T-cell (primary cell): ENCODE data around the gene IL1RAPL2. TPM values are rescaled to one million over a fixed set of nuclear protein-coding genes. Genes with fewer than 3 reads are reported as not detected.
"Not testable (repeated sequence)": the region's sequence is repeated elsewhere in the genome, so short reads cannot be mapped to it uniquely, and the experiment has no call there.

ENCODE experiments used
- ATAC-seq, 4 experiments: fragments of 200-7000 bp in 3 of 4; fragments of 150-1000 bp in 1 of 4; cut with Tn5 transposase; replicated peaks in 1 of 4; 1 replicate in 3 of 4; 2 replicates in 1 of 4; pipeline ENCODE4 v1.10.0; 2021; ENCODE audit warnings: moderate library complexity in 3 of 4, mild to moderate bottlenecking in 2 of 4, moderate number of reproducible peaks in 1 of 4
- CTCF ChIA-PET, 2 donors: fragments of 300-600 bp; sonication (Branson Sonifier 250); formaldehyde crosslinking; loops; one replicate each; lab custom pipeline; 2022; ENCODE audit warnings: antibody characterized with exemption in 2 of 2; lab: Charles Lee
- POLR2A ChIA-PET, 2 donors: fragments of 300-600 bp; sonication (Branson Sonifier 250); formaldehyde crosslinking; loops; one replicate each; lab custom pipeline; 2022; ENCODE audit warnings: antibody characterized with exemption in 2 of 2; lab: Charles Lee
- DNase-seq, 35 experiments: peaks; one replicate each; pipeline versions ENCODE4 v3.0.0 to v3.0.0-alpha.2; 2013 to 2023
- H3K27ac ChIP-seq: one replicate; pipeline ENCODE4 v1.5.1; 2013; ENCODE audit warnings: low read length
- H3K27me3 ChIP-seq, 2 experiments: replicated peaks in 1 of 2; 1 replicate in 1 of 2; 2 replicates in 1 of 2; pipeline versions ENCODE4 v1.6.1 to v1.7.0; 2013; ENCODE audit warnings: low read length in 1 of 2, mixed read lengths in 1 of 2; ENCODE audit not compliant: control insufficient read depth in 2 of 2, insufficient read depth in 2 of 2; ENCODE audit errors: extremely low read depth in 1 of 2
- H3K36me3 ChIP-seq, 2 donors: 1 replicate in 1 of 2; 2 replicates in 1 of 2; pipeline versions ENCODE4 v1.6.1 to v1.7.0; 2013; ENCODE audit warnings: low read length in 1 of 2; ENCODE audit not compliant: control insufficient read depth in 2 of 2, insufficient read depth in 1 of 2; ENCODE audit errors: extremely low read depth in 1 of 2
- H3K4me1 ChIP-seq, 2 experiments: 1 replicate in 1 of 2; 2 replicates in 1 of 2; pipeline versions ENCODE4 v1.6.1 to v1.7.0; 2013; ENCODE audit warnings: low read length in 2 of 2, mixed read lengths in 1 of 2; ENCODE audit not compliant: insufficient read depth in 2 of 2, control insufficient read depth in 1 of 2; ENCODE audit errors: extremely low read depth in 1 of 2
- H3K4me3 ChIP-seq, 2 donors: 1 replicate in 1 of 2; 2 replicates in 1 of 2; pipeline versions ENCODE4 v1.5.1 to v1.7.0; 2013; ENCODE audit warnings: mild to moderate bottlenecking in 2 of 2, low read length in 1 of 2, moderate library complexity in 1 of 2; ENCODE audit not compliant: control insufficient read depth in 1 of 2; ENCODE audit errors: extremely low read depth in 1 of 2
- H3K9me3 ChIP-seq: 2 replicates; pipeline ENCODE4 v1.7.0; 2013
- H3K27ac Mint-ChIP-seq, 2 donors: one replicate each; pipeline ENCODE4 v1.8.0; 2020 to 2021; ENCODE audit warnings: mild to moderate bottlenecking in 2 of 2, mixed read lengths in 2 of 2
- H3K27me3 Mint-ChIP-seq, 2 donors: one replicate each; pipeline ENCODE4 v1.8.0; 2021 to 2022; ENCODE audit warnings: mixed read lengths in 2 of 2
- H3K36me3 Mint-ChIP-seq: one replicate; pipeline ENCODE4 v1.8.0; 2021; ENCODE audit warnings: mixed read lengths
- H3K4me1 Mint-ChIP-seq, 3 donors: one replicate each; pipeline ENCODE4 v1.8.0; 2020 to 2022; ENCODE audit warnings: mixed read lengths in 3 of 3, mild to moderate bottlenecking in 1 of 3
- H3K4me3 Mint-ChIP-seq, 3 donors: one replicate each; pipeline ENCODE4 v1.8.0; 2020 to 2022; ENCODE audit warnings: mild to moderate bottlenecking in 3 of 3, mixed read lengths in 3 of 3, moderate library complexity in 3 of 3
- H3K9me3 Mint-ChIP-seq, 3 donors: one replicate each; pipeline ENCODE4 v1.8.0; 2020 to 2022; ENCODE audit warnings: mixed read lengths in 3 of 3
- WGBS: methylation state at CpG from one replicate; pipeline ENCODE4 v1.1.5; 2013; ENCODE audit warnings: missing lambda C conversion rate; ENCODE audit not compliant: insufficient coverage; 5-methylcytosine and 5-hydroxymethylcytosine counted together
- total RNA-seq, 35 experiments: library from RNA in 6 of 35; stranded (reverse) in 6 of 35; fragments of 120-200 nt in 1 of 35; gene quantifications; one replicate each; pipeline versions ENCODE4 v1.2.1 to v1.2.4 and lab custom pipeline; 2013 to 2026

Gene IL1RAPL2
- total RNA-seq, 5 donors from 2014 or later (not counting 1 experiment from before 2014, with no cell fraction given) = not detected

DNA sequence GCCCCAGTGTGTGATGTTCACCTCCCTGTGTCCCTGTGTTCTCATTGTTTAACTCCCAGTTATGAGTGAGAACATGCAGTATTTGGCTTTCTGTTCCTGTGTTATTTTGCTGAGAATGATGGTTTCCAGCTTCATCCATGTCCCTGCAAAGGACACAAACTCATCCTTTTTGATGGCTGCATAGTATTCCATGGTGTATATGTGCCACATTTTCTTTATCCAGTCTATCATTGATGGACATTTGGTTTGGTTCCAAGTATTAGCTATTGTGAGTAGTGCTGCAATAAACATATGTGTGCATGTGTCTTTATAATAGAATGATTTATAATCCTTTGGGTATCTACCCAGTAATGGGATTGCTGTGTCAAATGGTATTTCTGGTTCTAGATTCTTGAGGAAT is 1239.7 kb downstream of the IL1RAPL2 start:
- H3K36me3 Mint-ChIP-seq, H3K4me1 Mint-ChIP-seq, DNase-seq, H3K36me3 ChIP-seq, H3K27ac Mint-ChIP-seq, H3K27ac ChIP-seq, H3K27me3 Mint-ChIP-seq, CTCF ChIA-PET, ATAC-seq, H3K27me3 ChIP-seq, H3K9me3 ChIP-seq, H3K4me1 ChIP-seq, H3K4me3 Mint-ChIP-seq, POLR2A ChIA-PET, H3K4me3 ChIP-seq: not testable (repeated sequence)
- peaks cover 3 to 12% (median 6%) of the 10 kb centered on the region in 3 donors for H3K9me3 Mint-ChIP-seq

DNA sequence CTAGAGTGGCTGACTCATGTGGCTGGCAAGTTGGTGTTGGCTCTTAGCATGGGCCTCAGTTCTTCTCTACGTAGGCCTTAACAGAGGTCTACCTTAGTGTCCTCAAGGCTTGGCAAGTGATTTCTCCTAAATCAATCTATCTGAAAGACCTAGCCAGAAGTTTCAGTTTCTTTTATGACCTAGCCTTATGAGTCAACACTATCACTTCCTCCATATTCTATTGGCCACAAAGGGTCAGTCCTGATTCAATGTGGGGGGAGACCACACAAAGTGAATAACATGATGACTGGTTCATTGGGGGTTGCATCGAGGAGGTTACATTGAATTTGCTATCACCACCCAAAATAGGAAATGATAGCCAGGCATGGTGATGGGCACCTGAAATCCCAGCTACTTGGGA is 1250.5 kb downstream of the IL1RAPL2 start:
- Mint-ChIP-seq H3K4me3 (no peak overlapping the region), H3K27ac (no peak overlapping the region), H3K9me3 (peaks cover 0 to 3% (median 0%) of the 10 kb centered on the region in 3 donors), H3K27me3 (peaks cover 10 to 51% of the 10 kb centered on the region in 2 donors), H3K4me1 (no peaks in the 10 kb centered on the region), H3K36me3 (no peaks in the 10 kb centered on the region)
- Histone ChIP-seq H3K27me3 (peaks cover 2 to 4% of the 10 kb centered on the region in 2 experiments), H3K27ac (no peak overlapping the region), H3K9me3 (no peaks in the 10 kb centered on the region), H3K36me3 (no peaks in the 10 kb centered on the region), H3K4me3 (no peak overlapping the region), H3K4me1 (no peaks in the 10 kb centered on the region)
- POLR2A ChIA-PET = no interaction called here
- ATAC-seq = no peak
- DNase-seq = no peak
- CTCF ChIA-PET = no interaction called here
- 60% methylated on average over 1 of the region's 2 CpGs for WGBS
